T47D (cell line): Measurements from ENCODE around the gene ETV1.

Experiments
- DNase-seq, 2 experiments: peaks; one replicate each; pipeline versions ENCODE4 v3.0.0 to v3.0.0-alpha.2; 2011 to 2012; ENCODE audit warnings: low read depth in 1 of 2, low spot score in 1 of 2
- JUND ChIP-seq: IDR thresholded peaks from 2 replicates; pipeline ENCODE4 v1.6.1; 2012; ENCODE audit warnings: low read depth
- in situ Hi-C: cut with HindIII; loops from 2 replicates; pipeline ENCODE4 v1.10.0; 2016; ENCODE audit warnings: low sequenced_read_pairs, low pct_unique_long_range_greater_than_20kb

Gene ETV1

GRCh38 chr7:13992596-13992964 is 3.1 kb upstream of the ETV1 start:
- in situ Hi-C loops, result no loop called here
- TF ChIP-seq JUND, result no peak
- DNase-seq, result no peak

DNA sequence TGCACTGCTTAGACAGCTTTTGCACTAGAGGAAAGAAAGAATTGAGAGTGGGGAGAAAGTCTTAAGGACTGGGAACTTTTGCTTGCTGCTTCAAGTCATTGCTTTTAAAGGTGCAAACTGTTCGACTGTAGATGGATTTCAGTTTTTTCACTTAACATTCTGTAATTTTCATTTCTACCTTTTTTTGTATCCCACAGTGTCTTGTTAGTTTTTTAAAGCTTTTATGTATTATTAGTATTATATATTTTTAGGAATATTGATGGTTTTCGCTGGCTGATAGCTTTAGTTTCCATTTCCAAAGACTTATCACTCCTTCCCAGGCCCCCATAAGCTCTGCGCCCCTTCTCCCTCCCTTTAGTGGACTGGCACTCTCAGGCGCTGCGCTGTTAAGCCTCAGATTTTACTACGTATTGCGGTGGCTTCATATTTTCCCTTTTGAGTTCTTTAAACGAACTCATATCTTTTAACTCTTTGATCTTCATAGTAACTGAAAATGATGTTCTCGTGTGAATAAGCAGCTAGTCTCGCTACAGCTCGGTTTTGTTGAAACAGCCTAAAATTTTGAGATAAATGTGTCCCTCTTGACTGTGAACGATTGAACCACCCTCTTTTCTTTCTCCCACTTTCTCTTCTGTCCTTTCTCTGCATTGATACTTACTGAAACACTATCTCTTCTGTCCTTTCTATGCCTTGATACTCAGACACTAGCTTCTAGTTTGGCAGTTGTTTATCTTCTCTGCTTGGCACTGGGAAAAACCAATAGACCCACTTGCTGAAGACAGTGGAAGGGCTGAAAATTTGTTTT is 2.5 kb upstream of the ETV1 start:
- no peak for DNase-seq
- TF ChIP-seq JUND, result no peak
- in situ Hi-C loops, result no loop called here

- peak; percentile 91 to 98 for DNase-seq
- TF ChIP-seq JUND, result no peak
- in situ Hi-C loops, result no loop called here
Measured at GRCh38 chr7:13990984-13991790, 1.7 kb upstream of the ETV1 start.

- peak; percentile 45 to 66 for DNase-seq
- in situ Hi-C loops, result no loop called here
- no peak for TF ChIP-seq JUND
Measured at GRCh38 chr7:13990319-13990983, 985 bp upstream of the ETV1 start.

- in situ Hi-C loops, result no loop called here
- no peak for TF ChIP-seq JUND
- no peak for DNase-seq
Measured at GRCh38 chr7:13989949-13990305, 461 bp upstream of the ETV1 start.

DNA sequence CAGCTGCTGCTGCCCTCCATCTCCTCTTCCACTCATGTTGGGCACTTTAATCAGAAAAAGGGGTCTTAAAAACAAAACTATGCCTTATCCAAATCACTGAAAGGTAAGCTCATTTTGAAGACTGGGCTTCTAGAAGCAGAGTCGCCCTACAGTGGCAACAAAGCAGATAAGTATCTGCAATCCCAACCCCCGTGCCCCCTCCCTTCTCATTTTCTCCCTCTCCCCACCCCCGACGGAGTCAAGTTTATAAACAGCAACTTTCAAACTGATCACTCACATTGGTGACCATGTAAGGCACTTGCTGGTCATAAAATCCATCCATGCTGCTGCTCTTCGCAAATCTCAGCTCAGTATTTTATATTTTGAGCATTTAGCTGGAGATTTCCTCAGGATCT is 738 bp downstream of the ETV1 start:
- in situ Hi-C loops, result no loop called here
- no peak for DNase-seq
- no peak for TF ChIP-seq JUND

DNA sequence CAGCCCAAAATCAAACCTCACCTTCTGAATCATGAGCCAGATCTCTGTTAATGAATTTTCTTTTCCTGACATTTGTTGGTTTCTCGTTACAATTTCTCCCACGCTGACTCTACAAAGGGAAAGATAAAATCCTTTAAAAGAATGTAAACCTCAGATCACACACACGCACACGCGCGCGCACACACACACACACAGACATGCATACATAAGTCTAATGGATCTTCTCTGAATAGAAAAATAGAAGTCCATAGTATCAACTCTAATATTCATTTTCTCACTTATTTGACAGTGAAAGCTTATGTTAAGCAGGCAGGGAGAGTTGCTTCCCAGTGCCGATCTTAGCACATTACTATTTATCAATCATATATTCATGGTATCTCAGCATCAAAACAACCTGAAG is 1.4 kb downstream of the ETV1 start:
- TF ChIP-seq JUND, result no peak

DNA sequence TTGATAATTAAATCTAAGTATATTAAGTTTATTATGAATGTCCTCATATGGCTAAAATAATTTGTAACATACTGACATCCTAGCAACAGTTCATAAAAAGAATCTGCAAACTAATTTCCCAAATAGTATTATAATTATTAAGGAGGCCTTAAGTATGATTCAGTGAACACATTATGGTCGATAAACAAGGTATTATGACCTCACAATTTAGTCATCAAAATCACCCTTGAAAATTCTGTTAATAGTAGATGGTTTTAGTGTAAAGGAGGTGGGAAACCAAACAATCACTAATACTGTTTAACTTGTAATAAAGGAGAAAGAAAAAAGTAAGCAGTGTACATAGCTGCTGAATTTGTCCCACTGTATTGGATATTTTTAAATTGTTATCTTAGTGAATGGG is 2.1 kb downstream of the ETV1 start:
- TF ChIP-seq JUND, result no peak
- no peak for DNase-seq
- in situ Hi-C loops, result no loop called here

More for the DNA sequence above, 1.4 kb downstream of the ETV1 start:
- no peak for DNase-seq
- in situ Hi-C loops, result no loop called here

DNA sequence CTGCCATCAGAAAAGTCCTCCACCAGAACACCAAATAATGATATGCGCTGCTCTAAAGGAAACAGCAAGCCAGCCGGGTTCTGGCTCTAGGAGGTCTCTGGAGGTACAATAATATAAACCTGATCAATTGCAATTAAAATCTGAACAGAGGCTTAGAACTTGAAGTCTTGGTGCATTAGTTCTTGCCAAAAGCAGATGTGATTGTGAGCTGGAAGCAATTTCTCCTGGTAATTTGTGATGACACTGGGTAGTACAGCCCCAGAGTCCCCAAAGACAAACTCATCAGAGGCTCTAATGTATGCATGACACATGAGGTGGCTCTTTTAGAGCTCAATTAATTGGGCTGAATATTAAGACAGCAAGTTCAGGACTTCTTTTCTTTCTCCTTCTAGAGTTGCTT is 3.3 kb downstream of the ETV1 start:
- in situ Hi-C loops, result no loop called here
- DNase-seq, result no peak
- no peak for TF ChIP-seq JUND

DNA sequence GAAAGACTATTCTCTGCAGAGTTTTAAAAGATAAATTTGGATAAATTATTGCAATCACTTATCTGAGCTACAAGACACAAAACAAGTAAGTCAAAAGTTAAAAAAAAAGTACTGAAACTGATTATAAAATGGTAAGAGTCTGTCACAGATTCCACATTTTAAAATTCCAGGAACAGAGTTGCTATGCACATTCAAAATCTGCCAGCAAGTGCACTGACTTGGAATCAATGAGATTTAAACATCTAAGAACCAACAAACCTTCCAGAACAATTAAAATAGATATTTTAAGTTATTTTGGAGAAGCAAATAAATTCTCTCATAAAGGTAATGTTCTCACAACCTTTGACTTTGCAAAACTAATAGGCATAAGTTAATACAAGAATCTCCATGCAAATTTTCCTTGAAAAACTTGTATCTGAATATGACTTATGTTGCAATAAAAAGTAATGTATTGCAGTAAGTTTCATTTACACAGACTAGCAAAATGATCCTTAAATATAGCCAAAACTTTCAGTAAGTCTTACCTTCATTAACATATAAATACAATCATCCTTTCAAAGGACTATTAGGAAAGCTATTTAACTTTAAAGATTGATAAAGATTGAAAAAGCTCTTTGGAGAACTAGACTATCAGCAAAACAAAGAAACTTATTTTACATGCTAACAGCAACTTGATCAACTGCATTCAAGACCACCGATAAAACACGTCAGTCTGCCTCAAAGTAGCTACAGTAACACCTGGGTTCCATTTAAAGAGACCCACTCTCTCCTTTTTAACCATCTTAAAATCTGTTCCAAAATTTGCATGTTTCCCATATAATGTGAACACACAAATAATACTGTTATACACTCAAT is 4.4 kb downstream of the ETV1 start:
- DNase-seq, result no peak
- in situ Hi-C loops, result no loop called here

DNA sequence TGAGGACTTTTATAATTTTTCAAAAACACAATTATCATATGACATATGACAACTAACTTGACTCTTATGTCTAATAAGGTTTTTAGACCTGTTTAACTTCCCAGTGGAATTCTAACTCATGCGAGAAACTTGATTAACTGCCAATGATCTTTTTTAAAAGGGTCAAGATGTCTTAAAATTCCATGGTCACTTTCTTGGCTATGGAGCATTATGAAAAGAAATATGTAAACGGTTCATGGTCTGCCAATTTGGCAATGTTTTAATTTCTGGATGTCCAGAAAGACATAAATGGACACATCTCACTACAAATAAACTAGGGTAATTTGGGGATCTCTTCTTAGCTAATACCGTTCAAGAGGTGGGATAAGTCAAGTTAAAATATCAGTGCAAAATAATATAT is 5.4 kb downstream of the ETV1 start:
- no peak for TF ChIP-seq JUND
- DNase-seq, result no peak
- in situ Hi-C loops, result no loop called here

More for the DNA sequence above, 4.4 kb downstream of the ETV1 start:
- no peak for TF ChIP-seq JUND
